Panc1 (cell line): ENCODE results near the gene PEAK3.

Source experiments
- REST ChIP-seq, 2 experiments: IDR thresholded peaks; 2 replicates each; pipeline ENCODE4 v1.6.1; 2011 to 2012; ENCODE audit warnings: low read depth in 2 of 2, control low read depth in 1 of 2, low read length in 1 of 2, mild to moderate bottlenecking in 1 of 2, moderate library complexity in 1 of 2; ENCODE audit not compliant: insufficient read depth in 1 of 2
- SIN3A ChIP-seq: IDR thresholded peaks from 2 replicates; pipeline ENCODE4 v1.6.1; 2012; ENCODE audit warnings: low read depth, mild to moderate bottlenecking, low read length, moderate library complexity, borderline replicate concordance; ENCODE audit not compliant: insufficient read depth
- TF ChIP-seq, protein P1 (sequence below): fragments of 450-650 bp; IDR thresholded peaks from 2 replicates; pipeline ENCODE4 v1.5.1; 2017; ENCODE audit warnings: mild to moderate bottlenecking

DNA sequence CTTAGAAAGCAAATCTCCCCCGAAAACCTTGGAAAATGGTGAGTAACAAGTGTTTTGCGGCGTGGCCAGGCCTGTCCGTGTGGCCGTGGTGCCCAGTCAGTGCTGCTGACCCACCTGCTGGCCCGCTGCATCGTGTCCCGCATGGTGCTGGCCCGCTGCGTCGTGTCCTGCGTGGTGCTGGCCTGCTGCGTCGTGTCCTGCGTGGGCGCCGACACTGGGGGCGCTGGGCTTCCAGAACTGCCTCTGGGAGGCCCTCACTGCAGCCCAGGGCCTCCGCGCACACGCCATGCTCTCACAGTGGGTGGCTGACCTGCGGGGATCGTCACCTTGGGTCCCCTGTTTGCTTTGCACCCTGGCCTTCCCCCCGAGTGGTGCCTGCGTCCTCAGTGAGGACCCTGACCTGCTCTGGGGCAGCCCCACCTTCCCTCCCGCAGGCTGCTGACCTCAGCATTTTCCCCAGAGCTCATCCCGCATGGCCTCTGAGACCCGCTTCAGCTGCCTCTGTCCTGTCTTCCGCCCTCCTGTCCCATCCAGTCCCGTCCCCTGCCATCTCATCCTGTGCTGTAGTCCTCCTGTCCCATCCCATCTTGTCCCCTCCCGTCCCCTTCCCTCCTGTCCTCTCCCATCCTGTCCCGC lies 56.4 kb downstream of the PEAK3 start:
- TF ChIP-seq SIN3A (no peak), REST (IDR thresholded peaks at IDR 0.05; ENCODE audit: insufficient read depth in 1 of 2, low read depth in 2 of 2, low read length in 1 of 2) (no peak)
- TF ChIP-seq, protein P1, sequence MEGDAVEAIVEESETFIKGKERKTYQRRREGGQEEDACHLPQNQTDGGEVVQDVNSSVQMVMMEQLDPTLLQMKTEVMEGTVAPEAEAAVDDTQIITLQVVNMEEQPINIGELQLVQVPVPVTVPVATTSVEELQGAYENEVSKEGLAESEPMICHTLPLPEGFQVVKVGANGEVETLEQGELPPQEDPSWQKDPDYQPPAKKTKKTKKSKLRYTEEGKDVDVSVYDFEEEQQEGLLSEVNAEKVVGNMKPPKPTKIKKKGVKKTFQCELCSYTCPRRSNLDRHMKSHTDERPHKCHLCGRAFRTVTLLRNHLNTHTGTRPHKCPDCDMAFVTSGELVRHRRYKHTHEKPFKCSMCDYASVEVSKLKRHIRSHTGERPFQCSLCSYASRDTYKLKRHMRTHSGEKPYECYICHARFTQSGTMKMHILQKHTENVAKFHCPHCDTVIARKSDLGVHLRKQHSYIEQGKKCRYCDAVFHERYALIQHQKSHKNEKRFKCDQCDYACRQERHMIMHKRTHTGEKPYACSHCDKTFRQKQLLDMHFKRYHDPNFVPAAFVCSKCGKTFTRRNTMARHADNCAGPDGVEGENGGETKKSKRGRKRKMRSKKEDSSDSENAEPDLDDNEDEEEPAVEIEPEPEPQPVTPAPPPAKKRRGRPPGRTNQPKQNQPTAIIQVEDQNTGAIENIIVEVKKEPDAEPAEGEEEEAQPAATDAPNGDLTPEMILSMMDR: no peak
